A673 (cell line): ENCODE data around the gene DOCK1.

ENCODE experiments used
- EZH2 ChIP-seq: fragments of 200-600 bp; sonication (generic); IDR thresholded peaks from 2 replicates; pipeline ENCODE4 v1.6.1; 2017; ENCODE audit warnings: borderline replicate concordance, low read depth, mild to moderate bottlenecking, mixed read lengths, antibody characterized with exemption, low read length; ENCODE audit not compliant: poor library complexity, severe bottlenecking
- TF ChIP-seq, protein P1 (sequence below): fragments of 300-800, 200-600 bp; sonication (generic); conservative IDR thresholded peaks from 2 replicates; pipeline ENCODE4 v1.5.1; 2017; ENCODE audit warnings: low read depth, mild to moderate bottlenecking, antibody characterized with exemption, low read length, moderate library complexity, mixed read lengths

DNA sequence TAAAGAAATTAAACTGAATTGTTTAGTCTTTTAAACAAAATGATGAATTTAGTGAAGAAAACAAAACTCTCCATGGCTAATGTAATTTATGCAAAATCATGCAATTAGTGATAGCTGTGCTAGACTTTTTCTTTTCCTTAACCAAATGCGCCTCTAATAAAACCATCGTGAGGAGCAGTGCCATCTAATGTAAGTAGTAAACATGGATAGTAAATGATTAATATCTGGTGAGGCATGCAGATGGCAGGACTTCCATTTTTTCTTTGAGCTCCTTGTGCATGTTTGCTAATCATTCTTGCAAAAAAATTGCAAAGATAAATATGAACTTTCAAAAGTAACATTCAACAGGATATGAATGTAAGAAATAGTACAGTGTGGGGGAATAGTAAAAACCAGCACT lies 288.9 kb downstream of the DOCK1 start:
- TF ChIP-seq, protein P1, sequence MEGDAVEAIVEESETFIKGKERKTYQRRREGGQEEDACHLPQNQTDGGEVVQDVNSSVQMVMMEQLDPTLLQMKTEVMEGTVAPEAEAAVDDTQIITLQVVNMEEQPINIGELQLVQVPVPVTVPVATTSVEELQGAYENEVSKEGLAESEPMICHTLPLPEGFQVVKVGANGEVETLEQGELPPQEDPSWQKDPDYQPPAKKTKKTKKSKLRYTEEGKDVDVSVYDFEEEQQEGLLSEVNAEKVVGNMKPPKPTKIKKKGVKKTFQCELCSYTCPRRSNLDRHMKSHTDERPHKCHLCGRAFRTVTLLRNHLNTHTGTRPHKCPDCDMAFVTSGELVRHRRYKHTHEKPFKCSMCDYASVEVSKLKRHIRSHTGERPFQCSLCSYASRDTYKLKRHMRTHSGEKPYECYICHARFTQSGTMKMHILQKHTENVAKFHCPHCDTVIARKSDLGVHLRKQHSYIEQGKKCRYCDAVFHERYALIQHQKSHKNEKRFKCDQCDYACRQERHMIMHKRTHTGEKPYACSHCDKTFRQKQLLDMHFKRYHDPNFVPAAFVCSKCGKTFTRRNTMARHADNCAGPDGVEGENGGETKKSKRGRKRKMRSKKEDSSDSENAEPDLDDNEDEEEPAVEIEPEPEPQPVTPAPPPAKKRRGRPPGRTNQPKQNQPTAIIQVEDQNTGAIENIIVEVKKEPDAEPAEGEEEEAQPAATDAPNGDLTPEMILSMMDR: no peak
- no peak for TF ChIP-seq EZH2
